Endothelial cell (in vitro differentiated cells): ENCODE measurements around the gene GPRIN1. TPM values are rescaled to one million over a fixed set of nuclear protein-coding genes. Genes with fewer than 3 reads are reported as not detected.
A peak's percentile ranks its signal among the peaks of the same experiment; 100 is the strongest.

ENCODE experiments used
- DNase-seq: peaks from one replicate; pipeline ENCODE4 v3.0.0; 2021; ENCODE audit warnings: low spot score
- H3K27ac Mint-ChIP-seq: one replicate; pipeline ENCODE4 v1.8.0; 2021; ENCODE audit warnings: mixed read lengths, inconsistent platforms; ENCODE audit not compliant: unreplicated experiment
- H3K27me3 Mint-ChIP-seq: one replicate; pipeline ENCODE4 v1.8.0; 2021; ENCODE audit warnings: mild to moderate bottlenecking, moderate library complexity, mixed read lengths, inconsistent platforms; ENCODE audit not compliant: unreplicated experiment
- H3K36me3 Mint-ChIP-seq: one replicate; pipeline ENCODE4 v1.8.0; 2021; ENCODE audit warnings: mild to moderate bottlenecking, low read depth, mixed read lengths, inconsistent platforms; ENCODE audit not compliant: unreplicated experiment
- H3K4me1 Mint-ChIP-seq: one replicate; pipeline ENCODE4 v1.8.0; 2021; ENCODE audit warnings: mild to moderate bottlenecking, mixed read lengths, inconsistent platforms; ENCODE audit not compliant: unreplicated experiment
- H3K4me3 Mint-ChIP-seq: one replicate; pipeline ENCODE4 v1.8.0; 2021; ENCODE audit warnings: mild to moderate bottlenecking, mixed read lengths, inconsistent platforms; ENCODE audit not compliant: unreplicated experiment
- H3K9me3 Mint-ChIP-seq: one replicate; pipeline ENCODE4 v1.8.0; 2021; ENCODE audit warnings: mixed read lengths, inconsistent platforms; ENCODE audit not compliant: unreplicated experiment
- total RNA-seq: library from RNA; stranded (reverse); fragmentation: NEBNext Ultra II Directional; extraction: Animal tissue kit (Norgen Biotek cat#: 25700); gene quantifications from one replicate; pipeline ENCODE4 v1.2.1, GENCODE V29; 2021; ENCODE audit not compliant: unreplicated experiment
- TF ChIP-seq, protein P1 (sequence below): fragments of 200-600 bp; sonication (generic); IDR thresholded peaks from one replicate; pipeline ENCODE4 v1.5.0; 2021; ENCODE audit warnings: antibody characterized with exemption; ENCODE audit not compliant: unreplicated experiment

GPRIN1 gene
- total RNA-seq, 1 donor from 2014 or later = 3.9 TPM

DNA sequence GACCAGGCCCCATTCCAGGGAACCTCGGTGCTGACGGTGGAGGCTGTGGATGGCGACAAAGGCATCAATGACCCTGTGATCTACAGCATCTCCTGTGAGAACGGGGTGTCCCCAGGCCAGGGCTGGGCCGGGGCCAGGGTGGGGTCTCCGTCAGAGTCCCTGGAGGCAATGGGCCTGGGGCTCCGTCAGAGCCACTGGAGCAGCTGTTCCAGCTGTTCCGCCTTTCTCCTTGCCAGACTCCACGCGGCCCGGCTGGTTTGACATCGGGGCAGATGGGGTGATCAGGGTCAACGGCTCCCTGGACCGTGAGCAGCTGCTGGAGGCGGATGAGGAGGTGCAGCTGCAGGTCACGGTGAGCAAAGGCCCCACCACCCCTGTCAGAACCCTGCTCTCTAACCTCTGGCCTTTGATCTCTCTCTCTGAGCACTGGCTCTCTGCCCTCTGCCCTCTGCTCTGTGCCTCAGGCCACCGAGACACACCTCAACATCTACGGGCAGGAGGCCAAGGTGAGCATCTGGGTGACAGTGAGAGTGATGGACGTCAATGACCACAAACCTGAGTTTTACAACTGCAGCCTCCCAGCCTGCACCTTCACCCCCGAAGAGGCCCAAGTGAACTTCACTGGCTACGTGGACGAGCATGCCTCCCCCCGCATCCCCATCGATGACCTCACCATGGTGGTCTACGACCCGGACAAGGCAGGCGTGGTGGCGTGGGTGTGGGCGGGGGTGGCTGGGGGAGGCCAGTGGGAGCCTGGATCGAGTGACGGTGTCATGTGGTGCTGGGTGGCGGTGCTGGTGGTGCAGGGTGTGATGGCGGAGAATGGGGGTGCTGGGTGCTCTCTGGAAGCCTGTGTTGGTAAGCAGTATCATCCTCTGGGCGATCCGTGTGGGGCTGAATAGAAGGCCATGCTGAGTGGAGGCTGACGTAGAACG lies 34.2 kb downstream of the GPRIN1 start:
- TF ChIP-seq, protein P1, sequence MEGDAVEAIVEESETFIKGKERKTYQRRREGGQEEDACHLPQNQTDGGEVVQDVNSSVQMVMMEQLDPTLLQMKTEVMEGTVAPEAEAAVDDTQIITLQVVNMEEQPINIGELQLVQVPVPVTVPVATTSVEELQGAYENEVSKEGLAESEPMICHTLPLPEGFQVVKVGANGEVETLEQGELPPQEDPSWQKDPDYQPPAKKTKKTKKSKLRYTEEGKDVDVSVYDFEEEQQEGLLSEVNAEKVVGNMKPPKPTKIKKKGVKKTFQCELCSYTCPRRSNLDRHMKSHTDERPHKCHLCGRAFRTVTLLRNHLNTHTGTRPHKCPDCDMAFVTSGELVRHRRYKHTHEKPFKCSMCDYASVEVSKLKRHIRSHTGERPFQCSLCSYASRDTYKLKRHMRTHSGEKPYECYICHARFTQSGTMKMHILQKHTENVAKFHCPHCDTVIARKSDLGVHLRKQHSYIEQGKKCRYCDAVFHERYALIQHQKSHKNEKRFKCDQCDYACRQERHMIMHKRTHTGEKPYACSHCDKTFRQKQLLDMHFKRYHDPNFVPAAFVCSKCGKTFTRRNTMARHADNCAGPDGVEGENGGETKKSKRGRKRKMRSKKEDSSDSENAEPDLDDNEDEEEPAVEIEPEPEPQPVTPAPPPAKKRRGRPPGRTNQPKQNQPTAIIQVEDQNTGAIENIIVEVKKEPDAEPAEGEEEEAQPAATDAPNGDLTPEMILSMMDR = no peak

DNA sequence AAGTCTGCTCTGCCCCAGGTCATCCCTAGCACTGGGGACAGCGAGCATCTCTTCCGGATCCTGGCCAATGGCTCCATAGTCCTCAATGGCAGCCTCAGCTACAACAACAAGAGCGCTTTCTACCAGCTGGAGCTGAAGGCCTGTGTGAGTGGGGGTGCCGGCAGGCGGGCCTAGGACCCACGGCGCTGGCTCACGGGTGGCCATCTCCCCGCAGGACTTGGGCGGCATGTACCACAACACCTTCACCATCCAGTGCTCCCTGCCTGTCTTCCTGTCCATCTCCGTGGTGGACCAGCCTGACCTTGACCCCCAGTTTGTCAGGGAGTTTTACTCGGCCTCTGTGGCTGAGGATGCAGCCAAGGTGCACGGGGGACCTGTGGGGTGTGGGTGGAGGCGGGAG lies 34.9 kb downstream of the GPRIN1 start:
- no peak for DNase-seq
- no peaks in the 10 kb centered on the region for H3K9me3 Mint-ChIP-seq
- H3K4me1 Mint-ChIP-seq = no peaks in the 10 kb centered on the region
- H3K36me3 Mint-ChIP-seq = no peaks in the 10 kb centered on the region
- TF ChIP-seq, protein P1 = no peak
- H3K4me3 Mint-ChIP-seq = no peak overlapping the region
- peaks cover 2% of the 10 kb centered on the region for H3K27me3 Mint-ChIP-seq
- no peak overlapping the region for H3K27ac Mint-ChIP-seq

More for the DNA sequence above, 34.2 kb downstream of the GPRIN1 start:
- DNase-seq = no peak
- Mint-ChIP-seq H3K27ac (no peak overlapping the region), H3K4me3 (no peak overlapping the region), H3K36me3 (no peaks in the 10 kb centered on the region), H3K9me3 (no peaks in the 10 kb centered on the region), H3K27me3 (peaks cover 2% of the 10 kb centered on the region), H3K4me1 (no peaks in the 10 kb centered on the region)

DNA sequence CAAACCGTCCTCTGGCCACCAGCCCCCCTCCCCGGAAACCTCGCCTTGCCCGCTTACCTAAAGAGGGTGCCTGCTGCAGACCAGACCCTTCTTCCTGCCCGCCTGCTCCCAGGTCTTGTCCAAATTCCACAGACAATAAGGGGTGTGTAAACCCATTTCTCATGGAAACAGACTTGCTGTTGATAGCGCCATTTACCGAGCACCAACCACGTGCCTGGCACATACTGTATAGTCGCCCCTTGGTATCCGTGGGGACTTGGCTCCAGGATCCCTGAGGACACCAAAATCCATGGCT lies 35.7 kb downstream of the GPRIN1 start:
- Mint-ChIP-seq H3K9me3 (no peaks in the 10 kb centered on the region), H3K27me3 (peaks cover 2% of the 10 kb centered on the region), H3K27ac (no peak overlapping the region), H3K4me1 (no peaks in the 10 kb centered on the region), H3K36me3 (no peaks in the 10 kb centered on the region), H3K4me3 (no peak overlapping the region)
- TF ChIP-seq, protein P1 = peak; percentile 22
- DNase-seq = no peak

DNA sequence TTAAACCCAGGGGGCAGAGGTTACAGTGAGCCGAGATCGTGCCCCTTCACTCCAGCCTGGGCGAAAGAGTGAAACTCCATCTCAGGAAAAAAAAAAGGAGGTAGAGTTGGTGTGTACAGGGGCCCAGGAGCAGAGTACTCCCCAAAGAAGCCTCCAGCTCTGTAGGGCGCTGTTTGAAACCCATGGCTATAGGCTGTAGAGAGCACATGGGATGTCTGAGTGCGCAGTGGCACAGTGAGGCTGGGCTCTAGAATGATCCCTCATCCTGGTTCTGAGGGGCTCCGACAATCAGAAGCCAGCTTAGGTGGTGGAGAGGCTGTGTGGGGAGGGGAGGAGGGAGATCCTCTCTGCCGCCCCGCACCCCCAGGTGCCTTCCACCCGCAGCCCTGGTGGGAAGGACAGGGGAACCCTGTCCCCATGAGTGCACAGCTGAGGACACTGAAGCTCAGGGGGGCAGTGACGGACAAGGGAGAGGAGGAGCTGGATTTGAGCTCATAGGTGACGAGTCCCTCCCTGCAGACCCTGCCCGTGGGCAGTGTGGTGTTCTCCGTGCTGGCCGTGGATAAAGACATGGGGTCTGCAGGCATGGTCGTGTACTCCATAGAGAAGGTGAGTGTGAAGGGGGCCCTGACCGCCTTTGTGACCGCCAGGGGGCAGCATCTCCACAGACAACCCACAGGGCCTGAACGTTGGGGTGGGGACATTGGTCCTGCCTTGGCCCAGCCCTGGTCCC lies 36.2 kb downstream of the GPRIN1 start:
- H3K4me1 Mint-ChIP-seq = no peaks in the 10 kb centered on the region
- H3K9me3 Mint-ChIP-seq = no peaks in the 10 kb centered on the region
- DNase-seq = peak; percentile 81
- H3K36me3 Mint-ChIP-seq = no peaks in the 10 kb centered on the region
- TF ChIP-seq, protein P1 = peak; percentile 73
- H3K27ac Mint-ChIP-seq = no peak overlapping the region
- H3K4me3 Mint-ChIP-seq = no peak overlapping the region
- peaks cover 2% of the 10 kb centered on the region for H3K27me3 Mint-ChIP-seq

DNA sequence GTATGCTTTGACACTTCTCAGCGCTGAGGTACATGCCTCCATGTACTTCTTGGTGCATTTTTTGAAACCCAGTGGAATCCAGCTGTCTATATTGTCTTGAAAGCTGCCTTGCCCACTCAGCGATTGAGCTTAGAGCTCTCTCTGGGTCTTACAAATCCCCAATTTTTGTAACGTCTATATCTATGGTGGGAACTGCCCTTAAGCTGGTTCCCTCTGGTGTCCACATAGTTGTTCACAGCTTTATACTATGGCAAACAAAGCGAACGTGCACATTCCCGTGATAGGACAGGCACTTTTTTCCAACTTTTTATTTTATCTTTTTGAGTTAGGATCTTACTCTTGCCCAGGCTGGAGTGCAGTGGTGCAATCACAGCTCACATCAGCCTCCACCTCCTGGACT lies 39.9 kb downstream of the GPRIN1 start:
- no peak overlapping the region for H3K27ac Mint-ChIP-seq
- TF ChIP-seq, protein P1 = no peak
- no peaks in the 10 kb centered on the region for H3K4me1 Mint-ChIP-seq
- no peaks in the 10 kb centered on the region for H3K9me3 Mint-ChIP-seq
- DNase-seq = no peak
- no peak overlapping the region for H3K4me3 Mint-ChIP-seq
- no peaks in the 10 kb centered on the region for H3K36me3 Mint-ChIP-seq
- H3K27me3 Mint-ChIP-seq = no peaks in the 10 kb centered on the region
